Endothelial cell of umbilical vein (primary cell): Measurements from ENCODE around the gene FYN. TPM values are rescaled to one million over a fixed set of nuclear protein-coding genes. Genes with fewer than 3 reads are reported as not detected.

ENCODE experiments used
- BruUV-seq: library from RNA; stranded (reverse); fragments of 400-500 nt; replicated peaks from 2 replicates; lab custom pipeline; 2021; lab: Mats Ljungman, UMichigan
- CTCF ChIA-PET: fragments of 300-600, 350-600 bp; sonication (Branson Sonifier 250); formaldehyde crosslinking; loops from one replicate; lab custom pipeline; 2021; ENCODE audit warnings: antibody characterized with exemption, inconsistent platforms; lab: Charles Lee
- POLR2A ChIA-PET: fragments of 300-600, 350-600 bp; sonication (Branson Sonifier 250); formaldehyde crosslinking; loops from one replicate; lab custom pipeline; 2021; ENCODE audit warnings: antibody characterized with exemption, inconsistent platforms; lab: Charles Lee
- DNase-seq: peaks from one replicate; pipeline ENCODE4 v3.0.0-alpha.2; 2011; ENCODE audit warnings: low read depth, low spot score
- FAIRE-seq: peaks from 2 replicates; lab custom pipeline; 2011; peaks lifted over from hg19 to GRCh38; lab: Jason Lieb, UNC
- H2AFZ ChIP-seq: 2 replicates; pipeline ENCODE4 v1.6.0; 2012; ENCODE audit warnings: low read depth, low read length, control low read depth, inconsistent platforms
- H3K27ac ChIP-seq: 2 replicates; pipeline ENCODE4 v1.5.1; 2011; ENCODE audit warnings: low read depth, mild to moderate bottlenecking, control low read depth, low read length, moderate library complexity; ENCODE audit not compliant: insufficient read depth
- H3K27me3 ChIP-seq, 2 experiments: 2 replicates each; pipeline versions ENCODE4 v1.6.0 to v1.6.1; 2011; ENCODE audit warnings: low read length in 2 of 2, mixed read lengths in 1 of 2; ENCODE audit not compliant: control insufficient read depth in 2 of 2, insufficient read depth in 2 of 2
- H3K36me3 ChIP-seq, 2 experiments: 2 replicates in 1 of 2; 3 replicates in 1 of 2; pipeline ENCODE4 v1.5.1; 2011; ENCODE audit warnings: low read length in 2 of 2, mild to moderate bottlenecking in 1 of 2, moderate library complexity in 1 of 2; ENCODE audit not compliant: control insufficient read depth in 2 of 2, insufficient read depth in 2 of 2; ENCODE audit errors: extremely low read depth in 1 of 2
- H3K4me1 ChIP-seq: 3 replicates; pipeline ENCODE4 v1.5.1; 2011; ENCODE audit warnings: mild to moderate bottlenecking, low read length; ENCODE audit not compliant: control insufficient read depth, insufficient read depth; ENCODE audit errors: extremely low read depth
- H3K4me2 ChIP-seq: 2 replicates; pipeline ENCODE4 v1.6.1; 2011; ENCODE audit warnings: low read length, control low read depth, mixed read lengths; ENCODE audit not compliant: insufficient read depth
- H3K4me3 ChIP-seq, 3 experiments: fragments of 200-600 bp in 1 of 3; sonication (generic), shearing (Covaris generic) in 1 of 3; replicated peaks in 1 of 3; 2 replicates each; pipeline ENCODE4 v1.5.1; 2011 to 2016; ENCODE audit warnings: control low read depth in 3 of 3, low read length in 3 of 3, mild to moderate bottlenecking in 2 of 3, inconsistent platforms in 1 of 3, low read depth in 1 of 3, moderate library complexity in 1 of 3; ENCODE audit not compliant: insufficient read depth in 1 of 3
- H3K79me2 ChIP-seq: 2 replicates; pipeline ENCODE4 v1.6.0; 2012; ENCODE audit warnings: low read length, inconsistent platforms; ENCODE audit not compliant: control insufficient read depth, insufficient read depth
- H3K9ac ChIP-seq: replicated peaks from 2 replicates; pipeline ENCODE3; 2011; ENCODE audit warnings: low read length, control low read depth; ENCODE audit not compliant: insufficient read depth; ENCODE audit errors: extremely low read depth
- H3K9me1 ChIP-seq: replicated peaks from 3 replicates; pipeline ENCODE4 v1.6.0; 2011; ENCODE audit warnings: mild to moderate bottlenecking, low read length; ENCODE audit not compliant: control insufficient read depth, insufficient read depth; ENCODE audit errors: extremely low read depth
- H3K9me3 ChIP-seq: replicated peaks from 2 replicates; pipeline ENCODE4 v1.5.1; 2012; ENCODE audit warnings: low read length, inconsistent platforms; ENCODE audit not compliant: control insufficient read depth, insufficient read depth
- H4K20me1 ChIP-seq: replicated peaks from 2 replicates; pipeline ENCODE3; 2011; ENCODE audit warnings: mild to moderate bottlenecking, low read length; ENCODE audit not compliant: control insufficient read depth, insufficient read depth; ENCODE audit errors: extremely low read depth
- CTCF ChIP-seq, 2 donors: IDR thresholded peaks; 1 replicate in 1 of 2; 2 replicates in 1 of 2; pipeline ENCODE4 v1.5.1; 2011; ENCODE audit warnings: low read length in 2 of 2, mild to moderate bottlenecking in 2 of 2, moderate library complexity in 2 of 2, control low read depth in 1 of 2, inconsistent platforms in 1 of 2, low read depth in 1 of 2; ENCODE audit not compliant: insufficient read depth in 1 of 2; ENCODE audit errors: extremely low read depth in 1 of 2
- EZH2 ChIP-seq: IDR thresholded peaks from 2 replicates; pipeline ENCODE4 v1.6.1; 2012; ENCODE audit warnings: borderline replicate concordance, low read depth, mild to moderate bottlenecking, moderate library complexity, low read length, inconsistent platforms; ENCODE audit not compliant: severe bottlenecking
- FOS ChIP-seq: IDR thresholded peaks from 2 replicates; pipeline ENCODE4 v1.6.1; 2011; ENCODE audit warnings: mild to moderate bottlenecking, low read length, moderate library complexity, borderline replicate concordance; ENCODE audit not compliant: insufficient read depth
- GATA2 ChIP-seq: IDR thresholded peaks from 2 replicates; pipeline ENCODE4 v1.7.0; 2011; ENCODE audit warnings: low read depth, mild to moderate bottlenecking, moderate library complexity, mixed read lengths, low read length; ENCODE audit not compliant: insufficient read length, insufficient read depth
- JUN ChIP-seq: IDR thresholded peaks from 2 replicates; pipeline ENCODE4 v1.6.1; 2011; ENCODE audit warnings: borderline replicate concordance, low read depth; ENCODE audit not compliant: insufficient read length, insufficient read depth
- MAX ChIP-seq: IDR thresholded peaks from 2 replicates; pipeline ENCODE4 v1.6.1; 2011; ENCODE audit not compliant: insufficient read depth, insufficient read length
- MYC ChIP-seq: IDR thresholded peaks from one replicate; pipeline ENCODE4 v1.6.1; 2011; ENCODE audit warnings: mild to moderate bottlenecking, low read depth, low read length
- POLR2A ChIP-seq: IDR thresholded peaks from 2 replicates; pipeline ENCODE4 v1.6.1; 2012; ENCODE audit warnings: low read depth, mild to moderate bottlenecking, control low read depth, low read length
- POLR2AphosphoS5 ChIP-seq: IDR thresholded peaks from 2 replicates; pipeline ENCODE4 v1.6.1; 2012; ENCODE audit warnings: low read depth, mild to moderate bottlenecking, control low read depth, low read length, moderate library complexity; ENCODE audit not compliant: insufficient read depth
- dilution Hi-C: fragments of 300-500 bp; cut with MboI; formaldehyde crosslinking; loops from one replicate; pipeline ENCODE4 v1.15.0; 2019; ENCODE audit warnings: low sequenced_read_pairs; ENCODE audit not compliant: extremely low pct_ligation_motif_present
- intact Hi-C: fragments of 100-400 bp; cut with micrococcal nuclease; formaldehyde crosslinking; loops from one replicate; pipeline ENCODE4 v1.10.0; 2022
- polyA plus RNA-seq, 4 experiments: library from polyadenylated mRNA; depleted of rRNA in 3 of 4; stranded (reverse) in 3 of 4; unstranded in 1 of 4; fragments of >200 nt; gene quantifications; 2 replicates each; pipeline versions ENCODE4 v1.2.1 to v1.2.3, GENCODE V29; 2011 to 2012; ENCODE audit warnings: missing spikeins in 1 of 4
- total RNA-seq: library from RNA; stranded (reverse); gene quantifications from 2 replicates; pipeline ENCODE4 v1.2.3, GENCODE V29; 2021

FYN gene
- total and polyA plus RNA-seq, 2 donors (not counting 3 experiments of a cell fraction or from before 2014, with no cell fraction given) = 69.0 to 143 TPM

GRCh38 chr6:111771629-111772028, 101.6 kb downstream of the FYN start:
- Histone ChIP-seq H3K9me3 (no peaks in the 10 kb centered on the region), H3K4me3 (no peak overlapping the region), H3K27me3 (no peaks in the 10 kb centered on the region), H3K4me2 (no peak overlapping the region), H2AFZ (no peak overlapping the region), H3K27ac (no peak overlapping the region), H3K36me3 (no peaks in the 10 kb centered on the region), H3K4me1 (no peaks in the 10 kb centered on the region), H3K79me2 (no peaks in the 10 kb centered on the region), H3K9ac (no peak overlapping the region), H4K20me1 (no peaks in the 10 kb centered on the region), H3K9me1 (no peaks in the 10 kb centered on the region)
- no TSS peak for BruUV-seq
- CTCF ChIA-PET = interaction anchor here (1.5 to 2.4 kb wide), 2 partner anchors 12 to 17 kb away, joined by 3 to 9 read pairs; no protein-coding TSS in a partner anchor
- no peak for DNase-seq
- intact Hi-C loops = no loop called here
- no peak for TF ChIP-seq CTCF (IDR thresholded peaks at IDR 0.05; ENCODE audit: extremely low read depth in 1 of 2, insufficient read depth in 1 of 2, low read depth in 1 of 2, low read length in 2 of 2)
- no peak for TF ChIP-seq EZH2
- TF ChIP-seq MYC = no peak
- TF ChIP-seq GATA2 = no peak
- TF ChIP-seq JUN = no peak
- TF ChIP-seq MAX = no peak
- no peak for TF ChIP-seq POLR2A
- TF ChIP-seq POLR2AphosphoS5 = no peak
- no peak for TF ChIP-seq FOS
- dilution Hi-C loops = no loop called here
- POLR2A ChIA-PET = no interaction called here
- FAIRE-seq = no peak
